Peyer's patch (tissue), 4 donors: ENCODE data around the gene SERPINF2.

ENCODE experiments used
- CTCF ChIP-seq, 6 experiments: fragments of 450-650 bp in 4 of 6; fragments of 200-600 bp in 2 of 6; sonication (generic) in 1 of 6; IDR thresholded peaks; one replicate each; pipeline ENCODE4 v1.5.1; 2017 to 2019; ENCODE audit warnings: antibody characterized with exemption in 6 of 6, mild to moderate bottlenecking in 3 of 6, moderate library complexity in 1 of 6
- POLR2A ChIP-seq, 2 donors: fragments of 450-650 bp; IDR thresholded peaks; one replicate each; pipeline ENCODE4 v1.5.1; 2017; ENCODE audit warnings: antibody characterized with exemption in 2 of 2, mild to moderate bottlenecking in 2 of 2, moderate library complexity in 2 of 2

GRCh38 chr17:1755252-1755826 is 12.7 kb downstream of the SERPINF2 start:
- TF ChIP-seq POLR2A (IDR thresholded peaks at IDR 0.05) (no peak), CTCF (IDR thresholded peaks at IDR 0.05) (no peak)
